GM20431 (cell line): ENCODE measurements around the gene NUMBL.
"Not testable (repeated sequence)": the region's sequence is repeated elsewhere in the genome, so short reads cannot be mapped to it uniquely, and the experiment has no call there.

Source experiments
- in situ Hi-C: fragments of 300-500 bp; cut with MseI, MboI; formaldehyde crosslinking; loops from one replicate; pipeline ENCODE4 v1.15.0; 2020; ENCODE audit warnings: low sequenced_read_pairs; ENCODE audit not compliant: unreplicated experiment

Gene NUMBL

GRCh38 chr19:40668991-40669614 lies 21.3 kb downstream of the NUMBL start:
- in situ Hi-C loops, result no loop called here

GRCh38 chr19:40667602-40668001 lies 22.8 kb downstream of the NUMBL start:
- in situ Hi-C loops, result no loop called here

- in situ Hi-C loops, result no loop called here
These were observed 23.5 kb downstream of the NUMBL start for GRCh38 chr19:40666803-40667438.

- in situ Hi-C loops, result loop anchor here (5.0 kb wide), 1 partner anchor 153 kb away; no protein-coding TSS in a partner anchor
These were observed 26.5 kb downstream of the NUMBL start for GRCh38 chr19:40663695-40664692.

GRCh38 chr19:40662925-40663694 lies 27.3 kb downstream of the NUMBL start:
- in situ Hi-C loops, result loop anchor here (5.0 kb wide), 1 partner anchor 154 kb away; no protein-coding TSS in a partner anchor

GRCh38 chr19:40661616-40662015 lies 28.8 kb downstream of the NUMBL start:
- in situ Hi-C loops, result loop anchor here (5.0 kb wide), 1 partner anchor 156 kb away; no protein-coding TSS in a partner anchor

- in situ Hi-C loops, result no loop called here
These were observed 30.9 kb downstream of the NUMBL start for GRCh38 chr19:40659566-40659965.

GRCh38 chr19:40659116-40659515 lies 31.3 kb downstream of the NUMBL start:
- in situ Hi-C loops, result no loop called here

- in situ Hi-C loops, result no loop called here
These were observed 32.4 kb downstream of the NUMBL start for GRCh38 chr19:40658031-40658430.

GRCh38 chr19:40655684-40656083 lies 34.8 kb downstream of the NUMBL start:
- in situ Hi-C loops, result not testable (repeated sequence)

GRCh38 chr19:40652303-40652702 lies 38.1 kb downstream of the NUMBL start:
- in situ Hi-C loops, result not testable (repeated sequence)

GRCh38 chr19:40650749-40651305 lies 39.6 kb downstream of the NUMBL start:
- in situ Hi-C loops, result no loop called here

- in situ Hi-C loops, result not testable (repeated sequence)
These were observed 40.4 kb downstream of the NUMBL start for GRCh38 chr19:40649903-40650675.

GRCh38 chr19:40646743-40647254 lies 43.7 kb downstream of the NUMBL start:
- in situ Hi-C loops, result no loop called here

- in situ Hi-C loops, result no loop called here
These were observed 47.6 kb downstream of the NUMBL start for GRCh38 chr19:40642757-40643305.

GRCh38 chr19:40642051-40642706 lies 48.3 kb downstream of the NUMBL start:
- in situ Hi-C loops, result no loop called here

GRCh38 chr19:40641281-40641680 lies 49.2 kb downstream of the NUMBL start:
- in situ Hi-C loops, result no loop called here

- in situ Hi-C loops, result no loop called here
These were observed 49.7 kb downstream of the NUMBL start for GRCh38 chr19:40640744-40641143.
